Measurements from ENCODE around the gene GOLGA3.
"Not testable (repeated sequence)": the region's sequence is repeated elsewhere in the genome, so short reads cannot be mapped to it uniquely, and the experiment has no call there.

GOLGA3 gene

DNA sequence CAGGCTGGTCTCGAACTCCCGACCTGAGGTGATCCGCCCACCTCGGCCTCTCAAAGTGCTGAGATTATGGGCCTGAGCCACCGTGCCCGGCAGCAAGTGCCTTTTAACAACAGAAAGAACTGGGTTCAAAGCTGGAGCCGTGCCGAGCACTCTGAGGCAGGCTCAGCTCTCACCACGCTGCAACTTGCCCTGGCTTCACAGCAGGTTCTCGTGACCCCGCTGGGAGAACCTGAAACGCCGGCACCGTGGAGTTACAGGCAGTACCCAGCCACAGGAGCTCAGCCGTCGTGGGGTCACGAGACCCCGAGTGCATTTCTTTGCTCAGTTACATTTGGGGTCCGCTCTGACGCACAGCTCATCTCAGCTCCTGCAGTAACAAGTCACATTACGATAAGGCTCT is 14.4 kb downstream of the GOLGA3 start:
- Histone ChIP-seq H3K79me2 (ENCODE audit: low read length) (no peaks in the 10 kb centered on the region), H3K4me2 (ENCODE audit: low read length) (no peak overlapping the region), H3K27me3 (ENCODE audit: low read depth, low read length) (no peaks in the 10 kb centered on the region), H2AFZ (ENCODE audit: low read depth, low read length) (no peak overlapping the region), H3K4me3 (ENCODE audit: low read length) (no peak overlapping the region), H4K20me1 (ENCODE audit: insufficient read depth, low read length) (no peaks in the 10 kb centered on the region), H3K4me1 (ENCODE audit: low read length) (no peaks in the 10 kb centered on the region), H3K36me3 (replicated peaks; ENCODE audit: low read depth, low read length) (no peaks in the 10 kb centered on the region), H3K9ac (ENCODE audit: low read length) (no peak overlapping the region), H3K9me3 (ENCODE audit: insufficient read depth, low read length) (no peaks in the 10 kb centered on the region), H3K27ac (ENCODE audit: low read length) (no peak overlapping the region)
- TF ChIP-seq, protein P1, sequence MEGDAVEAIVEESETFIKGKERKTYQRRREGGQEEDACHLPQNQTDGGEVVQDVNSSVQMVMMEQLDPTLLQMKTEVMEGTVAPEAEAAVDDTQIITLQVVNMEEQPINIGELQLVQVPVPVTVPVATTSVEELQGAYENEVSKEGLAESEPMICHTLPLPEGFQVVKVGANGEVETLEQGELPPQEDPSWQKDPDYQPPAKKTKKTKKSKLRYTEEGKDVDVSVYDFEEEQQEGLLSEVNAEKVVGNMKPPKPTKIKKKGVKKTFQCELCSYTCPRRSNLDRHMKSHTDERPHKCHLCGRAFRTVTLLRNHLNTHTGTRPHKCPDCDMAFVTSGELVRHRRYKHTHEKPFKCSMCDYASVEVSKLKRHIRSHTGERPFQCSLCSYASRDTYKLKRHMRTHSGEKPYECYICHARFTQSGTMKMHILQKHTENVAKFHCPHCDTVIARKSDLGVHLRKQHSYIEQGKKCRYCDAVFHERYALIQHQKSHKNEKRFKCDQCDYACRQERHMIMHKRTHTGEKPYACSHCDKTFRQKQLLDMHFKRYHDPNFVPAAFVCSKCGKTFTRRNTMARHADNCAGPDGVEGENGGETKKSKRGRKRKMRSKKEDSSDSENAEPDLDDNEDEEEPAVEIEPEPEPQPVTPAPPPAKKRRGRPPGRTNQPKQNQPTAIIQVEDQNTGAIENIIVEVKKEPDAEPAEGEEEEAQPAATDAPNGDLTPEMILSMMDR (IDR thresholded peaks at IDR 0.05; ENCODE audit: low read depth, low read length): no peak
- TF ChIP-seq EZH2phosphoT487 (IDR thresholded peaks at IDR 0.05; ENCODE audit: low read depth): no peak

DNA sequence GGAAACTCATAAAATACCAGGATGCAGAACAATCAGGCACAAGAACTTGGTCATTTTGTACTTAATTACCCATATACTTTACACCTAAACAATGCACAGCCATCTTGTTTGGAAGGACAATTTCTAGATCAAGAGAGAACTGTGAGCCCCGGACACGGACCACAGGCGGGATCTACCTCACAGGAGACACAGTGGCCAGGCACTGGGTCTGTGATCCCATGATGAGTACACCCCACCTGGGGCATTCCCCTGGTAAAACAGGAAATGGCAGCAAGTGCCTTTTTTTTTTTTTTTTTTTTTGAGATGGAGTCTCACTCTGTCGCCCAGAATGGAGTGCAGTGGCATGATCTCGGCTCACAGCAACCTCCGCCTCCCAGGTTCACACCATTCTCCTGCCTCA is 15.2 kb downstream of the GOLGA3 start:
- no peaks in the 10 kb centered on the region for H3K79me2 ChIP-seq (ENCODE audit: low read length)
- no peaks in the 10 kb centered on the region for H4K20me1 ChIP-seq (ENCODE audit: insufficient read depth, low read length)
- no peak overlapping the region for H3K27ac ChIP-seq (ENCODE audit: low read length)

DNA sequence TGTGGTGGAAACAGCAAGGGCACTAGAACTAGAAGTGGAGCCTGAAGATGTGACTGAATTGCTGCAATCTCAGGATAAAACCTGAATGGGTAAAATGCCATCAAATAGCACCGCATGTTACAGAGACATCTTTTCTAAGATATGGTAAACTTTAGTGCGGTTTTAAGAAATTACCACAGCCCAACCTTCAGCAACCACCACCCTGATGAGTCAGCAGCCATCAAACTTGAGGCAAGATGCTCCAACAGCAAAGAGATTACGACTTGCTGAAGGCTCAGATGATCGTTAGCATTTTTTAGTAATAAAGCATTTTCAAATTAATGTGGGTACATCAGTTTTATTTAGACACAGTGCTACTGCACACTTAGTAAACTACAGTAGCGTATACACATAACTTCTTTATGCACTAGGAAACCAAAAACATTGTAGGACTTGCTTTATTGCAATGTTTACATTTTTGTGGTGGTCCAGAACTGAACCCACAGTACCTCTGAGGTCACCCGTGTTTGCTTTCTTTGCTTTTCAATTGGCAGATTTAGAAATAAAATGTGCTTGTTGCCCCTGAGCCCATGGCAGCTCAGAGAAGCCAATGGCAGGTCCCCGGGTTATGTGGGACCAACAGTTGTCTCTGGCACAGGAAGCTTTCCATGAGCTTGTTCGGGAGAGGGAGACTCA is 15.9 kb downstream of the GOLGA3 start:
- no peaks in the 10 kb centered on the region for H3K27me3 ChIP-seq (ENCODE audit: low read depth, low read length)
- no peak overlapping the region for H3K9ac ChIP-seq (ENCODE audit: low read length)
- no peak overlapping the region for H2AFZ ChIP-seq (ENCODE audit: low read depth, low read length)
- H3K4me3 ChIP-seq (ENCODE audit: low read length): no peak overlapping the region
- H3K36me3 ChIP-seq (replicated peaks; ENCODE audit: low read depth, low read length): no peaks in the 10 kb centered on the region
- H3K79me2 ChIP-seq (ENCODE audit: low read length): no peaks in the 10 kb centered on the region
- no peak for TF ChIP-seq EZH2phosphoT487 (IDR thresholded peaks at IDR 0.05; ENCODE audit: low read depth)
- TF ChIP-seq, protein P1 (IDR thresholded peaks at IDR 0.05; ENCODE audit: low read depth, low read length): no peak
- H4K20me1 ChIP-seq (ENCODE audit: insufficient read depth, low read length): no peaks in the 10 kb centered on the region
- H3K9me3 ChIP-seq (ENCODE audit: insufficient read depth, low read length): no peaks in the 10 kb centered on the region
- no peaks in the 10 kb centered on the region for H3K4me1 ChIP-seq (ENCODE audit: low read length)
- no peak overlapping the region for H3K27ac ChIP-seq (ENCODE audit: low read length)
- no peak overlapping the region for H3K4me2 ChIP-seq (ENCODE audit: low read length)

More for the DNA sequence above, 15.2 kb downstream of the GOLGA3 start:
- no peak overlapping the region for H3K4me3 ChIP-seq (ENCODE audit: low read length)
- H3K4me1 ChIP-seq (ENCODE audit: low read length): no peaks in the 10 kb centered on the region
- TF ChIP-seq, protein P1 (IDR thresholded peaks at IDR 0.05; ENCODE audit: low read depth, low read length): no peak
- no peak for TF ChIP-seq EZH2phosphoT487 (IDR thresholded peaks at IDR 0.05; ENCODE audit: low read depth)
- H2AFZ ChIP-seq (ENCODE audit: low read depth, low read length): no peak overlapping the region
- no peak overlapping the region for H3K9ac ChIP-seq (ENCODE audit: low read length)
- no peaks in the 10 kb centered on the region for H3K36me3 ChIP-seq (replicated peaks; ENCODE audit: low read depth, low read length)
- H3K9me3 ChIP-seq (ENCODE audit: insufficient read depth, low read length): no peaks in the 10 kb centered on the region
- H3K27me3 ChIP-seq (ENCODE audit: low read depth, low read length): no peaks in the 10 kb centered on the region
- H3K4me2 ChIP-seq (ENCODE audit: low read length): no peak overlapping the region

DNA sequence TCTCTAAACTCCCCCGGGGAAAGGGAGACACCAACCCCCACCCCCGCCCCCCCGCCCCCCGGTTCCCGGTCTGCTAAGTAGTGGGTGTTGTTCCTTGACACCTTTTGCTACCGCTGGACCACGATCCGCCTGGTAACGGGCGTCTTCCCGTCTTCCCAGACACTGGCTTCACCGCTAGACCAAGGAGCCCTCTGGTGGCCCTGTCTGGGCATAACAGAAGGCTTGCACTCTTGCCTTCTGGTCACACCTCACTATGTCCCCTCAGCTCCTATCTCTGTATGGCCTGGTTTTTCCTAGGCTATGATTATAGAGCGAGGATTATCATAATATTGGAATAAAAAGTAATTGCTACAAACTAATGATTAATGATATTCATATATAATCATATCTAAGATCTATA is 19.3 kb downstream of the GOLGA3 start:
- H3K27me3 ChIP-seq (ENCODE audit: low read depth, low read length); H2AFZ ChIP-seq (ENCODE audit: low read depth, low read length); H3K4me3 ChIP-seq (ENCODE audit: low read length); H3K79me2 ChIP-seq (ENCODE audit: low read length); H4K20me1 ChIP-seq (ENCODE audit: insufficient read depth, low read length); H3K9ac ChIP-seq (ENCODE audit: low read length); H3K4me1 ChIP-seq (ENCODE audit: low read length); H3K36me3 ChIP-seq (replicated peaks; ENCODE audit: low read depth, low read length); H3K4me2 ChIP-seq (ENCODE audit: low read length); H3K27ac ChIP-seq (ENCODE audit: low read length); H3K9me3 ChIP-seq (ENCODE audit: insufficient read depth, low read length): not testable (repeated sequence)

Measured in OCI-LY3 (cell line).